ENCODE results near the gene USP48.
"Not testable (repeated sequence)": the region's sequence is repeated elsewhere in the genome, so short reads cannot be mapped to it uniquely, and the experiment has no call there.

Gene USP48

DNA sequence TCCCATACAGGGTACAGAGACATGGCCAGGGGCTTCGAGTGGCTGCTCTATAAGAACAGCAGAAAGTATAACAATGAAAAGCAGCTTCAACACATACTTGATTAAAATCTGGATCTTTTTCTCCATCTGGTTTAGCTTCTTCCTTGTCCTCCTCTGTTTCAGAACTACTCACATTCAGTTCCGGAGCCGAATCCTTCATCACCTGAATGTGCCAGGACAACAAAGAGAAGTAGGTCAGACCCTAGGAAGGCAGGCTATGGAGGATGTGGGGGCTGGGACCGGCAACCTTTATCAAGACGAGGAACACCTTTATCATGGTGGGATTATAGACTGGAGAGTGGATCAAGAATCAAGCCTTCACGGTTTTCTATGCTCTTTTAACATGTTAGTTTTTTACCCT, 81.5 kb downstream of the USP48 start:
- DNase-seq (ENCODE audit: low read depth, low spot score) = no peak

- DNase-seq (ENCODE audit: low read depth, low spot score) = no peak
Measured at GRCh38 chr1:21700094-21700493, 82.9 kb downstream of the USP48 start.

- DNase-seq (ENCODE audit: low read depth, low spot score) = no peak
Measured at GRCh38 chr1:21696931-21697330, 86.0 kb downstream of the USP48 start.

DNA sequence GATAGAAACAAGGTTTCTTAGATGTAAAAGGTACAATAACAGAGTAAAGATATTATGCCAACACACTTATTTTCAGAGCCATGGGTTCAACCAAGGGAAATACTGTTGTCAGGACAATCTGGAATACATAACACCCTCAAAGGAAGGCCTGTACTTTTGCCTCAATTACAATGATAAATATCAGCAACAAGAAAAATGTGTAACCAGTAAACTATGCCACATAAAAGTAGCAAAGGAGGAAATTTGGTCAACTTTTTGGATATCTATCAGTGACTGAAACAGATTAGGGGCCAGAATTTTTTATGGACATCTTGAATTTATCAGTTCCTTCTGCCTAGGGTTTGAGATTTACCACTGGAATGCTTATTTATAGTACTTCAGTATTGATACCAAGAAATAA, 89.2 kb downstream of the USP48 start:
- no peak for DNase-seq (ENCODE audit: low read depth, low spot score)

DNA sequence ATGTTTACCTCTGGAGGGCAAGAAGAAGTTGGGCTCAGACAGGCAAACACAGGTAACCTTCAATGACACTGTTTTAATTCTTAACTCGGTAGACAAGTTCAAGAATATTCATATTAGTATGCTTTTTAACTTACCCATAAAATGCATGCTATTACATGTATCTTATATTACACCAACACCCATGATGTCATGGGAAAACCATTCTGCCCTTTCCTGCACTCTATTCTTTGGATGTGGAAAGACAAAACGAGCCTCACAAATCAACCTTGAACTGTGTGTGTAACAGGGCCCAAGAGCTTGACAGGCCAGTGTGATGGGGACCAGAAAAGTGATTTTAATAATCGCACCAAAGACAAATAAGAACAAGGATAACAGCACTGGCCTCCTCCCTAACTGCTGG, 91.2 kb downstream of the USP48 start:
- DNase-seq (ENCODE audit: low read depth, low spot score) = no peak

DNA sequence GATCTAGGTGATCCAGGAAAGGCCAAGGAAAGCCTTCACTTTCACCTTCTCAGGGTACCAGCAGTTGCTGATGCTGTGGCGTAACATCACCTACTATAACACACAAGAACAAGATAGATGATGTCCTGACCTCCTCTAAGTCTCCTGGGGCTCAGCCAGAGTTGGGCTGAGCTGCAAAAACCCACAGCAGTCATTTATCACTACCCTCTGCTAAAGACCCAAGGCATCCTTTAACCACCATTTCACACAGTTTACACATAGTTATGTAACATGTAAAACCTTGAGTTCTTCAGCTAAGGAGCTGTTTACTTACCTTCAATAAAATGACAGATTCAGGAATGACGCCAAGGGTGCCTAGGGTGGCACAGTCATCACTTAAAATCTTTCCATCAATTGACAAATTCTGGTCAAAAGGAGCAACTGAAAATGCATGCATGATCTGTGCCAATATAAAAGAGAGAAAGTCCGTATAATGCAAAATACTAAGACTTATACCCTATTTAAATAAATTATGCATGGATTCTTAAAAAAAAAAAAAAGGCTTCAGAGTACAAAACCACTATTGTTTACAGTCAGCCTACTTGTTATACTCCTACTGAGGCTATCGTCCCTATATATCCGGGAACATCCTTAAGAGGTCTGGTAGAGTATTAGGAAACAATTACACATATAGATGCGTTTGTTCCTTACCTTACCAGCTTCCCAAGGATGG, 93.1 kb downstream of the USP48 start:
- no peak for DNase-seq (ENCODE audit: low read depth, low spot score)

DNA sequence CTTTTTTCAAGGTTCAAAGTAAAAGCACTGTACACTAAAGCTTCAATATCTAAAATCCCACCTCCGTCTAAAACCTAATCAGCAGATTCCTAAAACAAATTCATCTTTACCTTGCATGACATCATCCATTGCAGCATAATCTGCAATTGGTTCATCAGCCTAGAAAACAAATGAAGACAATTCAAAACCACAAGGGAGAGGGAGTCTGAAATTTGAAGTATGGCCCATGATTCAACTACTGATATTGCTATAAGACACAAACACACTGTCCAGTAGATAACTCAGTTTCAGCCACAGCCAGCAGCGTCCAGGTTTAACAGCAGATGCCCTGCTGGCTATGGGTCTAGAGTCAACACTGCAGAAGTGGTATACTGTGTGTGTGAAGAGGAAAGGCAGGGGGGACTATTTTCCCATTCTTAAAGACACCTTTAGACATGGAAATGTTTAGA, 95.8 kb downstream of the USP48 start:
- no peak for DNase-seq (ENCODE audit: low read depth, low spot score)

DNA sequence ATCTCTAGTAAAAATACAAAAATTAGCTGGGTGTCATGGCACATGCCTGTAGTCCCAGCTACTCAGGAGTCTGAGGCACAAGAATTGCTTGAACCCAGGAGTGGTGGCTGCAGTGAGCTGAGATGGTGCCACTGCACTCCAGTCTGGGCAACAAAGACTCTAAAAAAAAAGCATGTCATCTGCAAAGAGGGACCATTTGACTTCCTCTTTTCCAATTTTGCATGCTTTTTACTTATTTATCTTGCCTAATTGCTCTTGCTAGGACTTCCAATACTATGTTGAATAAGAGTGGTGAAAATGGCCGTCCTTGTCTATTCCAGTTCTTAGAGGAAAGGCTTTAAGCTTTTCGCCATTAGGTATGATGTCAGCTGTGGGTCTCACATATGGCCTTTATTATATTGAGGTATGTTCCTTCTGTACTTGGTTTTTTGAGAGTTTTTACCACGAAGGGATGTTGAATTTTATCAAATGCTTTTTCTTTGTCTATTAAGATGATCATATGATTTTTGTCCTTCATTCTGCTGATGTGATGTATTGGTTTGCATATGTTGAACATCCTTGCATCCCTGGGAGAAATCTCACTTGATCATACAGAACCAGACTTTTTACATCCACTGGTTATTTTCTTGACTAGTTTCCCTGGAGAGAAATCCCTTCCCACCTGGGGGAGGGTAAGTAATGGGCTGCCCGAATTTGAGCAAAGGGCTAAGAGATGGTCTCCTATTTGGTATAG, 96.8 kb downstream of the USP48 start:
- no peak for DNase-seq (ENCODE audit: low read depth, low spot score)

DNA sequence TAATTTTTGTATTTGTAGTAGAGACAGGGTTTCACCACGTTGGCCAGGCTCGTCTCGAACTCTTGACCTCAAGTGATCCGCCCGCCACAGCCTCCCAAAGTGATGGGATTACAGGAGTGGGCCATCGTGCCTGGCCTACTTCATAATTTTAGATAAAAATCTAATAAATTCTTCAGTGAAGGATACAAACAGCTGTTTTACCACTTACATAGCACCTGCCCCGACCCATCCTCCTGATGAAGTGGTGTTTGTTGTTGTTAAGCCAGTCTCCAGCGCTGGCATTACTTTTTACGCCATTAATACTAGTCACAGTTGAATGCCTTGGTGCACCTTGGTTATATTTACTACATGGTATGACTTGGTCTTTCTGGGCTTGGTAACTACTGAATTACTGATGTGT, 101.5 kb downstream of the USP48 start:
- DNase-seq (ENCODE audit: low read depth, low spot score) = no peak

GRCh38 chr1:21680918-21681317, 102.0 kb downstream of the USP48 start:
- DNase-seq (ENCODE audit: low read depth, low spot score) = no peak

GRCh38 chr1:21680381-21680780, 102.6 kb downstream of the USP48 start:
- DNase-seq (ENCODE audit: low read depth, low spot score) = no peak

GRCh38 chr1:21677168-21677567, 105.8 kb downstream of the USP48 start:
- no peak for DNase-seq (ENCODE audit: low read depth, low spot score)

DNA sequence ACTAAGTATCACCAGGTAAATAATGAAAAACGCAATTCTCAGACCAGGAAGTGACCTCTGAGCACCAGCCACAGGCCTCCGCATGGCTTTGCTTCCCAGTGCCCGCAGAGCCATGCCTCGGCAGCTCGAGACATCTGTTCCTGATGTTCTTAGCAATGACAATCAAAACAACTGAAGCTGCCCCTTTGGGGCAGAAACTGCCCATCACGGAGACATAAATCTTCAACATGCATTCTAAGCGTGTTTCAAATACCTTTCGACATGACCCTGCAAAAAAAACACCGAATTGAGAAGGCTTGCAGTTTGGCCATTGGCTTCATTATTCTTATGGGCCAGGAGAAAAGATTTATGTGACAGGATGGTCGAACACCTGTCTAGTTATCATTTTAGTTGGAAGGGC, 108.0 kb downstream of the USP48 start:
- DNase-seq (ENCODE audit: low read depth, low spot score) = no peak

- not testable (repeated sequence) for DNase-seq (ENCODE audit: low read depth, low spot score)
Measured at GRCh38 chr1:21673853-21674252, 109.1 kb downstream of the USP48 start.

GRCh38 chr1:21673277-21673780, 109.6 kb downstream of the USP48 start:
- peak; percentile 10 for DNase-seq (ENCODE audit: low read depth, low spot score)

DNA sequence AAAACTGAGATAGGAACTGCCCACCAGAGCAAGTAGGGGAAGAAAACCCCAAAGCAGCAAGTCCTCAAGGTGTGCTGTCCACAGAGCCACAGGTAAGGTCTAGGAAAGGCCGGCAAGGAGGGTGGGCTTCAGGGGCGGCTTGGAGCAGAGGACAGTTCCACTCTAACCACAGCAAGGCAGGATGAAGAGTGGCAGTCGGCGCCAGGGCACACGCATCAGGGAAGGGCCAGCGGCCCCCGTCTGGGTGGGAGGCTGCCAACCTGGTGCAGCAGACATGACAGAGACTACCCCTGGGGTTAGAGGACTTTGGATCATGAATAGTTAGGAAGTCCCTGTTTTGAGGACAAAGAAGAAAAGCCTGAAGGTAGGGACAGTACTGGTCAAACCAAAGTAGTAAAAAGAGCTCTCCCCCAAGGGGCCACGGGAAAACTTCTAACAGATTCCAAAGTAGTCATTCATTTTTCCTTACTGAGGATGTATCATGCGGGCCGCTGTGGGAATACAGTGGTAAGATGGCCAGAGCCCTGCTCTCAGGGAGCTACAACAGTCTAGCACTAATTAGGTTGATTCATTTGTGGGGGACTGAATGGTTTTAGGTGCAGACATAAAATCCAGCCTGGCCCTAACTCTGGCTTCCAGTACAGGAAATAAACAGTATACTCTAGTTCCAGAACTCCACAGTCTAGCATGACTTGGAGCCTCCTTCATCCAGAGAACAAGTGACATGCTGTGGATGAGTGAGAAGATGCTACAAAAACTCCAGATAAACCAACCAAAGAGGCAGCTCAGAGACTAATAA, 110.3 kb downstream of the USP48 start:
- DNase-seq (ENCODE audit: low read depth, low spot score) = no peak

DNA sequence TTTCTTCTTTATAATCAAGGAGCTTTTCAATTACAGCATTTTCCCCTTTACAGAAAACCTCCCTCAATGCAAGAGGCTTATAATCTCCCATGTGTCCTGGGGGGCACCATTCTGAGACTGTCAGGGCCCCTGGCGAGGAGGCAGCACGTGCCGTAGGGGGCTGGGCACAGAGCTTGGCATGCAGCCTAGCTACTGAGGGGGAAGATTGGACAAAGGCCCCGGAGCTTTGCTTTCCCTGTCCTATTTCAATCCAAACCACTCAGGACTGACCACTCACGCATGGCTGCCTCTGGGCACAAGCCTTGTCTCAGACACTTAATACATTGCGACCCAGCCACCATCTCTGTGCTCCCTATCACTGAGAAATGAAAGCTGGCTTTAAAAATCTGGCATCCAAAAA, 111.0 kb downstream of the USP48 start:
- DNase-seq (ENCODE audit: low read depth, low spot score) = no peak

GRCh38 chr1:21670956-21671902, 111.7 kb downstream of the USP48 start:
- DNase-seq (ENCODE audit: low read depth, low spot score) = no peak

- DNase-seq (ENCODE audit: low read depth, low spot score) = no peak
Measured at GRCh38 chr1:21670059-21670881, 112.7 kb downstream of the USP48 start.
